Measurements from ENCODE around the gene PDE8B.

DNA sequence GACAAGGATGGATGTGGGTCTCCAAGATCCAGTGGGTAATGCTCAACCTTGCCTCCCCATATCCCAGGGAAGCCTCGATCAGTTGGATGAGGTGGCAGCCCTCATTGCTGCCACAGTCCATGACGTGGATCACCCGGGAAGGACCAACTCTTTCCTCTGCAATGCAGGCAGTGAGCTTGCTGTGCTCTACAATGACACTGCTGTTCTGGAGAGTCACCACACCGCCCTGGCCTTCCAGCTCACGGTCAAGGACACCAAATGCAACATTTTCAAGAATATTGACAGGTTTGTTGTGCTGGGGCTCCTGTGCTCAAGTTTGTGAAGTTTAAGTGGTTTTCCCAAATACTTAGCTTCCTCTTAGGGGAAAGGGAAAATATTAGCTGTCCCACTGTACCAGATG, 207.7 kb downstream of the PDE8B start:
- no peak for TF ChIP-seq FOXK2 (IDR thresholded peaks at IDR 0.05)
- no peak for TF ChIP-seq FOXA1 (IDR thresholded peaks at IDR 0.05)
- TF ChIP-seq ZNF384 (IDR thresholded peaks at IDR 0.05): no peak
- no peak for TF ChIP-seq BHLHE40 (IDR thresholded peaks at IDR 0.05; ENCODE audit: borderline replicate concordance)
- TF ChIP-seq, protein P1, sequence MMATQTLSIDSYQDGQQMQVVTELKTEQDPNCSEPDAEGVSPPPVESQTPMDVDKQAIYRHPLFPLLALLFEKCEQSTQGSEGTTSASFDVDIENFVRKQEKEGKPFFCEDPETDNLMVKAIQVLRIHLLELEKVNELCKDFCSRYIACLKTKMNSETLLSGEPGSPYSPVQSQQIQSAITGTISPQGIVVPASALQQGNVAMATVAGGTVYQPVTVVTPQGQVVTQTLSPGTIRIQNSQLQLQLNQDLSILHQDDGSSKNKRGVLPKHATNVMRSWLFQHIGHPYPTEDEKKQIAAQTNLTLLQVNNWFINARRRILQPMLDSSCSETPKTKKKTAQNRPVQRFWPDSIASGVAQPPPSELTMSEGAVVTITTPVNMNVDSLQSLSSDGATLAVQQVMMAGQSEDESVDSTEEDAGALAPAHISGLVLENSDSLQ (IDR thresholded peaks at IDR 0.05): no peak
